Activated naive CD4-positive, alpha-beta T cell treated with anti-CD3 and anti-CD28 coated beads, Interleukin-2, amount 10 ng/mL, durations not matched to agents 7 days and 5 days (primary cell): ENCODE measurements around the gene NMNAT2.
"Not testable (repeated sequence)": the region's sequence is repeated elsewhere in the genome, so short reads cannot be mapped to it uniquely, and the experiment has no call there.

Experiments
- CTCF ChIA-PET: fragments of 350-600 bp; sonication (Branson Sonifier 250); formaldehyde crosslinking; loops from one replicate; lab custom pipeline; 2021; ENCODE audit warnings: antibody characterized with exemption; lab: Charles Lee
- DNase-seq: peaks from one replicate; pipeline ENCODE4 v3.0.0-alpha.2; 2020
- H3K27ac Mint-ChIP-seq: one replicate; pipeline ENCODE4 v1.8.0; 2021; ENCODE audit warnings: mild to moderate bottlenecking, moderate library complexity, mixed read lengths
- H3K27me3 Mint-ChIP-seq: one replicate; pipeline ENCODE4 v1.8.0; 2021; ENCODE audit warnings: mild to moderate bottlenecking, mixed read lengths
- H3K36me3 Mint-ChIP-seq: one replicate; pipeline ENCODE4 v1.8.0; 2021; ENCODE audit warnings: mixed read lengths
- H3K4me1 Mint-ChIP-seq: one replicate; pipeline ENCODE4 v1.8.0; 2021; ENCODE audit warnings: mixed read lengths
- H3K4me3 Mint-ChIP-seq: one replicate; pipeline ENCODE4 v1.8.0; 2021; ENCODE audit warnings: mild to moderate bottlenecking, moderate library complexity, mixed read lengths
- H3K9me3 Mint-ChIP-seq: one replicate; pipeline ENCODE4 v1.8.0; 2021; ENCODE audit warnings: mixed read lengths

Gene NMNAT2

GRCh38 chr1:183435497-183435896 lies 17.3 kb upstream of the NMNAT2 start:
- peaks cover 26% of the 10 kb centered on the region for H3K27me3 Mint-ChIP-seq
- no peak for DNase-seq
- no peaks in the 10 kb centered on the region for H3K4me1 Mint-ChIP-seq
- H3K9me3 Mint-ChIP-seq = no peaks in the 10 kb centered on the region
- CTCF ChIA-PET = no interaction called here
- H3K4me3 Mint-ChIP-seq = no peak overlapping the region
- H3K27ac Mint-ChIP-seq = no peak overlapping the region
- no peaks in the 10 kb centered on the region for H3K36me3 Mint-ChIP-seq

DNA sequence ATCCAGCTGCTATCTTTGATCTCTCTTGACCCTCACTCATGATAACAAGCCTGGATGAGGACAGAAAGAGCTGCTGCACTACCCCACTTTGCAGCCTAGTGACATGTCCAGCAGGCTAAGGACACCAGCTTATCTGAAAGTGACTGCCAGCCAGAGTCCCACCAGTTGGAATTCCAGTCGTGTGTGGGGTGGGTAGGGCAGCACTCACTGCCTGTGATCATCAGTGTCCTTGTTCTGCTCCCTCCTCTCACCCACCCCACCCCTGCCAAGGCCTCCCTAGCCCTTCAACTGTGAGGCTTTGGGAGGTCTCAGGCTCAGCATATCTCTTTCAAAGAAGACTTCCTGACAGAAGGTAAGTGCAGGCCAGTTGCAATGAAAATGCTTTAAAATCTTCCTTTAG lies 15.5 kb upstream of the NMNAT2 start:
- no peaks in the 10 kb centered on the region for H3K4me1 Mint-ChIP-seq
- H3K27ac Mint-ChIP-seq = no peak overlapping the region
- H3K36me3 Mint-ChIP-seq = no peaks in the 10 kb centered on the region
- H3K4me3 Mint-ChIP-seq = no peak overlapping the region
- CTCF ChIA-PET = no interaction called here
- peaks cover 31% of the 10 kb centered on the region for H3K27me3 Mint-ChIP-seq
- H3K9me3 Mint-ChIP-seq = no peaks in the 10 kb centered on the region
- no peak for DNase-seq

DNA sequence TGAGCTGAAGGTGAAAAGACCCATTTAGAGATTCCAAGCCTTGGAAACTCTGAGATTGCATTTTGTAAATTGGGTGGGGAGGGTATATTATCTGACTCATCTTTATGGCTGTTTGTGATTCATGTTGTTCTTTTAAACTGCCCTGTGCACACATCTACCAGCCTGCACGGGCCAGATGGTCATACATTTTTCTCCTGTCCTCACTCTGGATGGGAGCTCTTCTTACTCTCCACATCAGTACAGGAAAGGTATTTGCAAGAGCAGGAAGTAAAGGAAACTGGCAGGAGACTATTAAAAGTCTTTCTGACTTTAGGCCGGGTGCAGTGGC lies 14.3 kb upstream of the NMNAT2 start:
- Mint-ChIP-seq H3K4me3 (no peak overlapping the region), H3K36me3 (no peaks in the 10 kb centered on the region), H3K27me3 (peaks cover 26% of the 10 kb centered on the region), H3K9me3 (no peaks in the 10 kb centered on the region), H3K27ac (no peak overlapping the region), H3K4me1 (no peaks in the 10 kb centered on the region)
- CTCF ChIA-PET = no interaction called here
- no peak for DNase-seq

DNA sequence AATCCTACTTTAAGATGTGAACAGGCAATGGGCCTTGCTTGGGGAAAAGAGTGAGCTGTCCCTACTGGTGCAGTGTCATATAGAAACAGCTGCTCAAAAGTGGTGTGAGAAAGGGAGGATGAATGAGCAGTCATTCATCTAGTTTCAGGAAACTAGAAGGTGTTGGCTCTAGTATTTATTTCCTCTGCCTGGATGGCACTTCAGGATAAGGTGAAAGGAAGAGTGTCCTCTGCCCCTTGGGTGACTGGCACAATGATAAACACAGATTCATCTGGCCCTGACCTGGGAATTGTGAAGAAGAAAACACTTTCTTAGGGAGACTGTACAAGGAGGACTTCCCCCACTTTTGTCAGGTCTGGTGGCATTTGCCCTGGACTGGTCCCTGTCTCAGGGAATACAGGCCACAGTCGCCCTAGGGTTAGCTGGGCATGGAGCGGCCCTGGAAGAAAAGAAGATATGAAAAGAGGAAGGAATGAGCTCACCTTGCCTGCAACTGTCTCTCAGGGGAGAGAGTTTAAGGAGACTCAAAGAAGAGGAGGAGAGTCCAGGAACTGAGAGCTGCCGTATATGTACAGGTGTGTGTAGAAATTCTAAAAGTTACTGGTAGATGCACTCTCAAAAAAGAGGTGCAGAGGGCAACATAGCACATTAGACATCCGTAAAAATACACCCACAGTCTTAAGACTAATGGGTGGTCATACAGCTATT lies 13.8 kb upstream of the NMNAT2 start:
- Mint-ChIP-seq H3K9me3 (no peaks in the 10 kb centered on the region), H3K4me3 (no peak overlapping the region)
- CTCF ChIA-PET = no interaction called here

DNA sequence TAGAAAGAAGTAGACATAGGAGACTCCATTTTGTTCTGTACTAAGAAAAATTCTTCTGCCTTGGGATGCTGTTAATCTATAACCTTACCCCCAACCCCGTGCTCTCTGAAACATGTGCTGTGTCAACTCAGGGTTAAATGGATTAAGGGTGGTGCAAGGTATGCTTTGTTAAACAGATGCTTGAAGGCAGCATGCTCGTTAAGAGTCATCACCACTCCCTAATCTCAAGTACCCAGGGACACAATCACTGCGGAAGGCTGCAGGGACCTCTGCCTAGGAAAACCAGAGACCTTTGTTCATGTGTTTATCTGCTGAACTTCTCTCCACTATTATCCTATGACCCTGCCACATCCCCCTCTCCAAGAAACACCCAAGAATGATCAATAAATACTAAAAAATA lies 9.4 kb upstream of the NMNAT2 start:
- H3K27me3 Mint-ChIP-seq, H3K4me1 Mint-ChIP-seq, H3K9me3 Mint-ChIP-seq, H3K36me3 Mint-ChIP-seq, CTCF ChIA-PET, H3K4me3 Mint-ChIP-seq, H3K27ac Mint-ChIP-seq, DNase-seq: not testable (repeated sequence)

More for the DNA sequence above, 13.8 kb upstream of the NMNAT2 start:
- Mint-ChIP-seq H3K27me3 (peaks cover 26% of the 10 kb centered on the region), H3K27ac (no peak overlapping the region), H3K4me1 (no peaks in the 10 kb centered on the region), H3K36me3 (no peaks in the 10 kb centered on the region)
- DNase-seq = no peak

GRCh38 chr1:183424691-183425090 lies 6.5 kb upstream of the NMNAT2 start:
- Mint-ChIP-seq H3K27ac (no peak overlapping the region), H3K9me3 (no peaks in the 10 kb centered on the region), H3K4me1 (no peaks in the 10 kb centered on the region), H3K4me3 (no peak overlapping the region), H3K27me3 (peaks cover 7% of the 10 kb centered on the region), H3K36me3 (no peaks in the 10 kb centered on the region)
- no peak for DNase-seq
- CTCF ChIA-PET = no interaction called here

DNA sequence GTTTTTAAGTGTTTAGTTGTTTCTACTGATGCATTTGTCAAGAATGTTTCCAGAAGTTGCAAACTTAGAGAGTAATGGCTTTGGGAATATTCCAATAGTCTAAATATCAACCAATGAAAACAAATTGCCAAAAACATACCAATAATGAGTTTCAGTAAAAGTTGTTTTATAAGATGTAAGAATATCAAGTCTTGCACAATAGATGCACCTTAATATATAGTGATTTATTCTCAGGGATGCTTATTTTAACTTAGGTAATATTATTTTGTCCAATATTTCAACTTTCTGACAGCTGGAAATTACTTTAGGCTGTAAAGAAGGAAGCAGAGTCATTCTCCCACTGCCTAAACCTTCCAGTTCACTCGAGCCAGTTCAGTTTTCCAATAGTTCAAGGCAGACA lies 5.4 kb upstream of the NMNAT2 start:
- no peaks in the 10 kb centered on the region for H3K9me3 Mint-ChIP-seq
- peaks cover 2% of the 10 kb centered on the region for H3K4me1 Mint-ChIP-seq
- H3K4me3 Mint-ChIP-seq = no peak overlapping the region
- no peak overlapping the region for H3K27ac Mint-ChIP-seq
- CTCF ChIA-PET = no interaction called here
- no peak for DNase-seq
- H3K36me3 Mint-ChIP-seq = no peaks in the 10 kb centered on the region
- H3K27me3 Mint-ChIP-seq = peaks cover 14% of the 10 kb centered on the region

- Mint-ChIP-seq H3K4me1 (peaks cover 21% of the 10 kb centered on the region), H3K4me3 (no peak overlapping the region), H3K36me3 (peaks cover 5% of the 10 kb centered on the region), H3K27ac (no peak overlapping the region), H3K27me3 (peaks cover 42% of the 10 kb centered on the region), H3K9me3 (no peaks in the 10 kb centered on the region)
- CTCF ChIA-PET = no interaction called here
- DNase-seq = no peak
Observed at GRCh38 chr1:183419399-183419798, 1.2 kb upstream of the NMNAT2 start.

GRCh38 chr1:183418696-183419095 lies 516 bp upstream of the NMNAT2 start:
- H3K9me3 Mint-ChIP-seq = no peaks in the 10 kb centered on the region
- CTCF ChIA-PET = no interaction called here
- no peak for DNase-seq
- peaks cover 42% of the 10 kb centered on the region for H3K27me3 Mint-ChIP-seq
- no peak overlapping the region for H3K4me3 Mint-ChIP-seq
- H3K27ac Mint-ChIP-seq = no peak overlapping the region
- H3K36me3 Mint-ChIP-seq = peaks cover 5% of the 10 kb centered on the region
- peaks cover 21% of the 10 kb centered on the region for H3K4me1 Mint-ChIP-seq

- no peaks in the 10 kb centered on the region for H3K9me3 Mint-ChIP-seq
- peak; percentile 65 for DNase-seq
- peaks cover 21% of the 10 kb centered on the region for H3K4me1 Mint-ChIP-seq
- peak overlapping the region; percentile 49 for H3K27ac Mint-ChIP-seq
- no peak overlapping the region for H3K4me3 Mint-ChIP-seq
- H3K36me3 Mint-ChIP-seq = peaks cover 5% of the 10 kb centered on the region
- CTCF ChIA-PET = no interaction called here
- H3K27me3 Mint-ChIP-seq = peaks cover 42% of the 10 kb centered on the region
Observed at GRCh38 chr1:183416850-183417771, 1.1 kb downstream of the NMNAT2 start.

DNA sequence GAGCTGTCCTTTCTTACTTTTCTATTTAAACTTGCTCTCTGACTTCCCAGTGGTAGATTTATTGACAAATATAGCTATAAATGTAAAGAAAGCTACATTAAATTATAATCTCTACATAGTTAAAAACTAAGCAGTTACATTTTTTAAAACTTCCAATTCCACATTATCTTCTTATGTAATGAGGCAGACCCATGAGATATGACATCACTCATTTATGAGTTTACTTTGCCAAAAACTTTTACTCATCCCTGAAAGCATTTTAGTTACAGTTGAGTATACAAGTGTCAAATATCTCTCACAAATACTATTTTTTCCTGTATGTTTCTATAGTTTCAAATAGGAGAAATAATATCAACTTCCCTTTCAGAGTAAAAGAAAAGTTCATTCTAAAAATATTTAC lies 3.8 kb downstream of the NMNAT2 start:
- Mint-ChIP-seq H3K27me3 (peaks cover 41% of the 10 kb centered on the region), H3K4me3 (no peak overlapping the region), H3K4me1 (peaks cover 21% of the 10 kb centered on the region), H3K36me3 (peaks cover 5% of the 10 kb centered on the region), H3K27ac (no peak overlapping the region), H3K9me3 (no peaks in the 10 kb centered on the region)
- CTCF ChIA-PET = no interaction called here
- DNase-seq = no peak

GRCh38 chr1:183411091-183411490 lies 7.1 kb downstream of the NMNAT2 start:
- H3K4me1 Mint-ChIP-seq = no peaks in the 10 kb centered on the region
- no peaks in the 10 kb centered on the region for H3K36me3 Mint-ChIP-seq
- H3K4me3 Mint-ChIP-seq = no peak overlapping the region
- no peaks in the 10 kb centered on the region for H3K9me3 Mint-ChIP-seq
- H3K27ac Mint-ChIP-seq = no peak overlapping the region
- CTCF ChIA-PET = no interaction called here
- H3K27me3 Mint-ChIP-seq = peaks cover 8% of the 10 kb centered on the region
- DNase-seq = no peak

DNA sequence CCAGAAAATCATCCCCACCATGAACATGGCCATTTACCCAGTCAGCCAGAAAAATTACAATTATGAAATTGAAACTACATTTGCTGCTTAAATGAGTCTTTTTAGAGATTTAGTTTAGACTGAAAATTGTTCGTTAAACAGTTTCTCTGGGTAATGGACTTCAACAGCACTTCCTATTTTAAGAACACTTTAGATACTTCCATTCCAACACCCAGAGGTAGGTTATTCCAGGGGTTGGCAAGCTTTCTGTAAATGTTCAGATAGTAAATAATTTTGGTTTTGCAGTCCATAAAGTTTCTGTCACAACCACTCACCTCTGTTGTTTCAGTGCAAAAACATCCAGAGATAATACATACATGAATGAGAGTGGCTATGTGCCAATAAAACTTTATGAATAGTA lies 10.2 kb downstream of the NMNAT2 start:
- H3K36me3 Mint-ChIP-seq = no peaks in the 10 kb centered on the region
- H3K27me3 Mint-ChIP-seq = peaks cover 13% of the 10 kb centered on the region
- CTCF ChIA-PET = no interaction called here
- no peak for DNase-seq
- no peak overlapping the region for H3K4me3 Mint-ChIP-seq
- no peaks in the 10 kb centered on the region for H3K4me1 Mint-ChIP-seq
- no peak overlapping the region for H3K27ac Mint-ChIP-seq
- H3K9me3 Mint-ChIP-seq = no peaks in the 10 kb centered on the region

GRCh38 chr1:183407474-183407873 lies 10.7 kb downstream of the NMNAT2 start:
- no peak overlapping the region for H3K27ac Mint-ChIP-seq

DNA sequence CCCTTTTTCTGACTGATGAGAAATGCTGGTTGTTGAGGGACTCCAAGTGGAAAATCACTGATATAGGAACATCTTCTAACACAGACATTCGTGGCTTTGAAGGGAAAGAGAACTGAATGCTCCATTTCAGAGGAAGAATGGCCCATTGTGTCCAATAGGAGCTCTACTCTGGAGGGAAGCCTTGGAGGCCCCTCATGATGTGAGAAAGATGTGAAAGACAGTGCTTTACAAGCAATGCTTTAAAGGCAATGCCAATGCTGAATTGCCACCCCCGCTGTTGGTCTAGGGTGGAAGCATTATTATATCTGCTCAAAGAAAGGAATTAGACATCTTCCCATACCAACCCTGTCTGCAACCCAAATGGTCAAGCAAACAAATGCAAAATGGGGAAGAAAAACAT lies 13.7 kb downstream of the NMNAT2 start:
- Mint-ChIP-seq H3K27me3 (peaks cover 13% of the 10 kb centered on the region), H3K9me3 (no peaks in the 10 kb centered on the region), H3K36me3 (no peaks in the 10 kb centered on the region), H3K4me1 (no peaks in the 10 kb centered on the region), H3K4me3 (no peak overlapping the region), H3K27ac (no peak overlapping the region)
- DNase-seq = no peak
- CTCF ChIA-PET = no interaction called here

More at GRCh38 chr1:183407474-183407873, 10.7 kb downstream of the NMNAT2 start:
- CTCF ChIA-PET = no interaction called here
- no peaks in the 10 kb centered on the region for H3K36me3 Mint-ChIP-seq
- DNase-seq = no peak
- H3K9me3 Mint-ChIP-seq = no peaks in the 10 kb centered on the region
- no peak overlapping the region for H3K4me3 Mint-ChIP-seq
- no peaks in the 10 kb centered on the region for H3K4me1 Mint-ChIP-seq
- H3K27me3 Mint-ChIP-seq = peaks cover 13% of the 10 kb centered on the region
